Activated CD8-positive, alpha-beta memory T cell treated with anti-CD3 and anti-CD28 coated beads, Interleukin-2, amount 10 ng/mL, durations not matched to agents 7 days and 5 days (primary cell): ENCODE results near the gene PCGF1. TPM values are rescaled to one million over a fixed set of nuclear protein-coding genes. Genes with fewer than 3 reads are reported as not detected.
A peak's percentile ranks its signal among the peaks of the same experiment; 100 is the strongest.

Source experiments
- ATAC-seq: fragments of 150-1000 bp; cut with Tn5 transposase; one replicate; pipeline ENCODE4 v1.10.0; 2021; ENCODE audit warnings: moderate library complexity
- CTCF ChIA-PET: fragments of 350-600 bp; sonication (Branson Sonifier 250); formaldehyde crosslinking; loops from one replicate; lab custom pipeline; 2021; ENCODE audit warnings: antibody characterized with exemption; lab: Charles Lee
- DNase-seq: peaks from one replicate; pipeline ENCODE4 v3.0.0-alpha.2; 2020
- H3K27ac Mint-ChIP-seq: one replicate; pipeline ENCODE4 v1.8.0; 2021; ENCODE audit warnings: mild to moderate bottlenecking, mixed read lengths
- H3K27me3 Mint-ChIP-seq: one replicate; pipeline ENCODE4 v1.8.0; 2021; ENCODE audit warnings: mixed read lengths
- H3K36me3 Mint-ChIP-seq: one replicate; pipeline ENCODE4 v1.8.0; 2021; ENCODE audit warnings: mild to moderate bottlenecking, mixed read lengths
- H3K4me1 Mint-ChIP-seq: one replicate; pipeline ENCODE4 v1.8.0; 2021; ENCODE audit warnings: mixed read lengths
- H3K4me3 Mint-ChIP-seq: one replicate; pipeline ENCODE4 v1.8.0; 2021; ENCODE audit warnings: mild to moderate bottlenecking, moderate library complexity, mixed read lengths
- H3K9me3 Mint-ChIP-seq: one replicate; pipeline ENCODE4 v1.8.0; 2022; ENCODE audit warnings: low read depth, mixed read lengths
- total RNA-seq, 2 experiments: library from RNA; stranded (reverse); gene quantifications; one replicate each; pipeline ENCODE4 v1.2.3, GENCODE V29; 2021

The PCGF1 gene
- 10 to 100 TPM; 15.5 to 34.0 TPM for total RNA-seq

- Mint-ChIP-seq H3K4me1 (peaks cover 59% of the 10 kb centered on the region), H3K27me3 (peaks cover 24% of the 10 kb centered on the region), H3K36me3 (peaks cover 10% of the 10 kb centered on the region), H3K27ac (peak within 1 kb of the TSS; percentile 99), H3K9me3 (no peaks in the 10 kb centered on the region), H3K4me3 (peak within 1 kb of the TSS; percentile 90)
- CTCF ChIA-PET = interaction anchor here (0.9 to 2.5 kb wide), 10 partner anchors 8 to 82 kb away, joined by 3 to 14 read pairs (median 4); partner anchors contain the start of genes CCDC142, INO80B, MRPL53 and TTC31
- peak; percentile 99 for DNase-seq
- peak; percentile 88 for ATAC-seq
Observed at GRCh38 chr2:74507145-74507925, at the start of gene PCGF1. Gene PCGF1 (minus strand): TSS chr2:74507695. CDS start chr2:74507668, 27 bp downstream.

GRCh38 chr2:74556831-74557370, 49.4 kb upstream of the PCGF1 start:
- Mint-ChIP-seq H3K27me3 (peaks cover 5% of the 10 kb centered on the region), H3K9me3 (no peaks in the 10 kb centered on the region), H3K27ac (no peak overlapping the region), H3K4me3 (peak overlapping the region; percentile 91), H3K36me3 (peaks cover 10% of the 10 kb centered on the region), H3K4me1 (peaks cover 36% of the 10 kb centered on the region)
- DNase-seq (no peak), ATAC-seq (no peak)
- CTCF ChIA-PET = interaction anchor here (0.5 to 15.0 kb wide), 6 partner anchors 10 to 81 kb away, joined by 3 to 124 read pairs (median 4); no protein-coding TSS in a partner anchor

- DNase-seq (no peak), ATAC-seq (no peak)
- Mint-ChIP-seq H3K9me3 (no peaks in the 10 kb centered on the region), H3K27me3 (peaks cover 4% of the 10 kb centered on the region), H3K27ac (no peak overlapping the region), H3K36me3 (peaks cover 10% of the 10 kb centered on the region), H3K4me3 (peak overlapping the region; percentile 91), H3K4me1 (peaks cover 38% of the 10 kb centered on the region)
- CTCF ChIA-PET = interaction anchor here (1.3 to 15.0 kb wide), 4 partner anchors 11 to 31 kb away, joined by 3 to 124 read pairs (median 8); no protein-coding TSS in a partner anchor
Observed at GRCh38 chr2:74556159-74556558, 48.7 kb upstream of the PCGF1 start.

- no peak for DNase-seq
- H3K4me3 Mint-ChIP-seq = peak overlapping the region; percentile 91
- H3K27me3 Mint-ChIP-seq = peaks cover 8% of the 10 kb centered on the region
- no peaks in the 10 kb centered on the region for H3K9me3 Mint-ChIP-seq
- CTCF ChIA-PET = interaction anchor here (0.8 to 15.0 kb wide), 6 partner anchors 11 to 31 kb away, joined by 3 to 124 read pairs (median 4); no protein-coding TSS in a partner anchor
- ATAC-seq = no peak
- H3K27ac Mint-ChIP-seq = peak overlapping the region; percentile 96
- peaks cover 10% of the 10 kb centered on the region for H3K36me3 Mint-ChIP-seq
- peaks cover 37% of the 10 kb centered on the region for H3K4me1 Mint-ChIP-seq
Observed at GRCh38 chr2:74555610-74556103, 48.2 kb upstream of the PCGF1 start.

- H3K27me3 Mint-ChIP-seq = peaks cover 13% of the 10 kb centered on the region
- peaks cover 32% of the 10 kb centered on the region for H3K4me1 Mint-ChIP-seq
- H3K36me3 Mint-ChIP-seq = peaks cover 10% of the 10 kb centered on the region
- ATAC-seq (peak; percentile 63), DNase-seq (peak; percentile 64)
- H3K27ac Mint-ChIP-seq = peak overlapping the region; percentile 96
- peak overlapping the region; percentile 91 for H3K4me3 Mint-ChIP-seq
- no peaks in the 10 kb centered on the region for H3K9me3 Mint-ChIP-seq
- CTCF ChIA-PET = interaction anchor here (0.8 to 15.0 kb wide), 5 partner anchors 12 to 32 kb away, joined by 3 to 124 read pairs (median 3); no protein-coding TSS in a partner anchor
Observed at GRCh38 chr2:74554820-74555531, 47.5 kb upstream of the PCGF1 start.

GRCh38 chr2:74553892-74554819, 46.7 kb upstream of the PCGF1 start, which contains the start of the genes DOK1 and LOXL3:
Gene DOK1 (plus strand): TSS chr2:74554720. CDS start chr2:74554755, 35 bp downstream.
Gene LOXL3 (minus strand): TSS chr2:74553942. CDS start chr2:74552634, 1,308 bp downstream.
- peaks cover 39% of the 10 kb centered on the region for H3K4me1 Mint-ChIP-seq
- ATAC-seq = peak; percentile 82
- no peaks in the 10 kb centered on the region for H3K9me3 Mint-ChIP-seq
- peak within 1 kb of the TSS; percentile 91 for H3K4me3 Mint-ChIP-seq
- peak; percentile 90 for DNase-seq
- peaks cover 21% of the 10 kb centered on the region for H3K27me3 Mint-ChIP-seq
- H3K36me3 Mint-ChIP-seq = peaks cover 10% of the 10 kb centered on the region
- CTCF ChIA-PET = interaction anchor here (0.9 to 15.0 kb wide), 4 partner anchors 13 to 265 kb away, joined by 4 to 124 read pairs (median 9); partner anchors contain the start of genes CCDC142 and TTC31
- peak within 1 kb of the TSS; percentile 96 for H3K27ac Mint-ChIP-seq

- Mint-ChIP-seq H3K4me1 (peaks cover 43% of the 10 kb centered on the region), H3K27me3 (peaks cover 27% of the 10 kb centered on the region), H3K4me3 (peak overlapping the region; percentile 46), H3K9me3 (no peaks in the 10 kb centered on the region), H3K27ac (peak overlapping the region; percentile 74), H3K36me3 (peaks cover 10% of the 10 kb centered on the region)
- CTCF ChIA-PET = interaction anchor here (0.6 to 15.0 kb wide), 4 partner anchors 34 to 266 kb away, joined by 3 to 124 read pairs (median 4); partner anchors contain the start of genes CCDC142 and TTC31
- ATAC-seq (no peak), DNase-seq (no peak)
Observed at GRCh38 chr2:74552914-74553811, 45.7 kb upstream of the PCGF1 start.

GRCh38 chr2:74551942-74552913, 44.7 kb upstream of the PCGF1 start:
- Mint-ChIP-seq H3K27ac (peak overlapping the region; percentile 74), H3K9me3 (no peaks in the 10 kb centered on the region), H3K4me1 (peaks cover 44% of the 10 kb centered on the region), H3K4me3 (peak overlapping the region; percentile 46), H3K36me3 (peaks cover 8% of the 10 kb centered on the region), H3K27me3 (peaks cover 35% of the 10 kb centered on the region)
- ATAC-seq = no peak
- no peak for DNase-seq
- CTCF ChIA-PET = interaction anchor here (0.6 to 15.0 kb wide), 6 partner anchors 18 to 78 kb away, joined by 3 to 124 read pairs (median 5); partner anchors contain the start of genes CCDC142 and TTC31

- DNase-seq (no peak), ATAC-seq (no peak)
- Mint-ChIP-seq H3K27me3 (peaks cover 37% of the 10 kb centered on the region), H3K9me3 (no peaks in the 10 kb centered on the region), H3K4me1 (peaks cover 43% of the 10 kb centered on the region), H3K4me3 (no peak overlapping the region), H3K36me3 (peaks cover 5% of the 10 kb centered on the region), H3K27ac (no peak overlapping the region)
- CTCF ChIA-PET = interaction anchor here (0.8 to 15.0 kb wide), 6 partner anchors 13 to 68 kb away, joined by 3 to 124 read pairs (median 5); partner anchors contain the start of genes AUP1, CCDC142, HTRA2 and TTC31
Observed at GRCh38 chr2:74551530-74551929, 44.0 kb upstream of the PCGF1 start.

- Mint-ChIP-seq H3K4me3 (peak overlapping the region; percentile 2), H3K4me1 (peaks cover 34% of the 10 kb centered on the region), H3K9me3 (no peaks in the 10 kb centered on the region), H3K27me3 (peaks cover 49% of the 10 kb centered on the region), H3K36me3 (peaks cover 2% of the 10 kb centered on the region), H3K27ac (no peak overlapping the region)
- no peak for DNase-seq
- CTCF ChIA-PET = interaction anchor here (1.4 to 15.0 kb wide), 3 partner anchors 12 to 36 kb away, joined by 3 to 124 read pairs (median 20); no protein-coding TSS in a partner anchor
- no peak for ATAC-seq
Observed at GRCh38 chr2:74550231-74550630, 42.7 kb upstream of the PCGF1 start.
